NCI-H524 treated with DMSO at 0.1 percent for 48 hours (cell line): ENCODE measurements around the gene LIPA.
A peak's percentile ranks its signal among the peaks of the same experiment; 100 is the strongest.
"Not testable (repeated sequence)": the region's sequence is repeated elsewhere in the genome, so short reads cannot be mapped to it uniquely, and the experiment has no call there.

Experiments
- DNase-seq: peaks from one replicate; lab custom pipeline; 2025; lab: John Stamatoyannopoulos, UW

The LIPA gene

DNA sequence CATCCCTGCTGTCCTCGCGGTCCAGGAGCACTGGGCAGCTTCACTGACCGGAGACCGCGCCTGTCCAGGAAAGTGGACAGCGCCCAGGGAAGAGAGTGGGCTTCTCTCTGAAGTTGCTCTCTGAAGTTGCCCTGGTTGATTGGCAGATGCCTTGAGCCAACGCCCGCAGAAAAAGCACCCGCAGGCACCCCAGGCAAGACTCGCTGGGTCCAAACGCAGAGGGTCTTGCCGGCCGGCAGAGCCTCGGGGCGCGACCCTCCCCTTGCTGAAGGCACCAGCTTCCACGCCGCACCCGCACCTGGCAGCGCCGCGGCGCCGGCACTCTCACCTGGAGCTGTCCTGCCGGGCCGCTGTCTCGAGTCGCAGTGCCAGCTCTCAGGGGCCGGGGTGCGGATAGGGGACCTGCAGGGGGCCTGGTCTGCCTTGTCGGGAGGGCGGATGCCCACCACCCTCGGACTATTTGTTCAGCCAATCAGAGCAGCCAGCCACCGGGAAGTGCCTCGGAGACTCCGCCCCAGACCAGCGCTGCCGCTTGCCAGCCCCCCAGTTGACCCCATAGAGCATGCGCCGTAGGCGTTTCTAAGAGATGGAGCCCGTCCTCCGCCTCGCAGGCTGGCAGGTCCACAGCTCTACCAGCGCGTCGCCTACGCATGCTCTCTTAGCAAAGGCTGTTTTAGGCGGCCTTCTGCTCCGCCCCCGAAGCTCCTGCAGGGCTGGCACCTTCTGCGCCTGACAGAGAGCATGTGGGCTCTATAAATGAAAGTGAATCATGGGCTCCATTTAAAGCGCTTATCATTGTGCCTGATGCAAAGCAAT lies at the start of gene LIPA:
Gene LIPA, minus strand, starts transcription at position 367 of the 816 bp plus-strand sequence. CDS start 4,127 bp downstream, outside the sequence.
- peak; percentile 80 for DNase-seq

DNA sequence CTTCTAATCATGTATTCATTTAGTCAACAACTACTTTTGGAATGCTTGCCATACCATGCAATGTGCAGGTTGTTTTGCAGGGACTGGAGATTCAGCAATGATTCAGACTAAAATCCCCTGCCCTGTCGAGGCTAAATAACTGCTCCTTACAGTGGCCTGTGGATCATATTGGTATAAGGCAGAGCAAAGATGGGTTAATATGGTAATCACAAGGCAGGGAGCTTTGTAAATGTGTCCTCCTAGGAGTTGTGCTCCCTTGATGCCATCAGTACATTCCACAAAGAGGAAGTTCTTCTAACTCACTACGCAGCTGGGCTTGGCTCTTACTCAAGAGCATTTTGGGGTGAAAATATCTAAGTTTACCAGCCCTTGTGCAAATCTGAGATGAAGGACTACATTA lies 49.7 kb upstream of the LIPA start:
- no peak for DNase-seq

DNA sequence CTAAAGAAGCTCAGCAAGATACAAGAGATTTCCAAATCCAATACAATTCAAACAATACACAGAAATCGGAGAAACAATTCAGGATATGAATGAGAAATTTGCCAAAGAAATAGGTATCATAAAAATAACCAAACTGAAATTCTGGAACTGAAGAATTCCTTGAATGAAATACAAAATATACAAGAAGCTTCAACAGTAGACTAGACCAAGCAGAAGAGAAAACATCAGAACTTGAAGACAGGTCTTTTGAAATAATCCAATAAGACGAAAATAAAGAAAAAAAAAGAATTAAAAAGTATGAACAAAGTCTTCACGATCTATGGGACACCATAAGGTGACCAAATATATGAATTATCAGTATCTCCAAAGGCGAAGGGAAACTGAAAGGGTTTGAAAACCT lies 47.5 kb upstream of the LIPA start:
- no peak for DNase-seq

DNA sequence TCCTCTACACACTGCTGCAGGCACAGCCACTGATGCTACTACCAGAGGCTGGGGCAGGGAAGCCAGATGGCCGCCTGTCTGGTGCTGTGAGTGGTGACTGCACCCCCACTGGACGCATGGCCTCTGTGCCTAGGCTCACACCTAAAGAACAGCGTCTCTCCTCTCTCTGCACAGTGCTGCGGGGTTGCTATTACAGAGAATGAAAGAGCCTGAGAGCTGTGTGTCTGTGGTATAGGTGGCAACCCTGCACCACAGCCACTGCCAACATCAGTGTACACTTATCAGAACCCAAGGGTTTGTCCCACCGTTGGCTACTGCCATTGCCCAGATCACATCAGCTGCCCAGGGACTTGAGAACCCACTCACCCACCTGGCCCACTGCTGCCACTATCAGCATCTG lies 46.2 kb upstream of the LIPA start:
- DNase-seq: no peak

GRCh38 chr10:89297356-89297755 lies 45.8 kb upstream of the LIPA start:
- no peak for DNase-seq

- DNase-seq: no peak
Observed at GRCh38 chr10:89296220-89296648, 44.7 kb upstream of the LIPA start.

- no peak for DNase-seq
Observed at GRCh38 chr10:89295597-89295996, 44.0 kb upstream of the LIPA start.

DNA sequence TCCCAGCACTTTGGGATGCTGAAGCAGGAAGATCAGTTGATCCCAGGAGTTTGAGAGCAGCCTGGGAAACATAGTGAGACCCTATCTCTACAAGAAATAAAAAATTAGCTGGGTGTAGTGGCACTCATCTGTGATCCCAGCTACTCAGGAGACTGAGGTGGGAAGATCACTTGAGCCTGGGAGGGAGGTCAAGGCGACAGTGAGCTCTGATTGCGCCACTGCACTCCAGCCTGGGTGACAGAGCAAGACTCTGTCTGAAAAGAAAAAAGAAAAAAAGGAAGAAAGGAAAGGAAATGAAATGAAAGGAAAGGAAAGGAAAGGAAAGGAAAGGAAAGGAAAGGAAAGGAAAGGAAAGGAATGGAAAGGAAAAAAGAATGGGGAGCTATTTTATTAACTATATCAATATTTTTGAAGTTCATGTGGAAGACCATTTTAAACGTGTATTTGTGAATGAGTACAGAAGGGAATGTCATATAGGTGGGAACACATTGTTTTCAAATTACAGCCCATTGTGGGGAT lies 43.2 kb upstream of the LIPA start:
- DNase-seq: no peak

- DNase-seq: not testable (repeated sequence)
Observed at GRCh38 chr10:89285303-89285702, 33.7 kb upstream of the LIPA start.

DNA sequence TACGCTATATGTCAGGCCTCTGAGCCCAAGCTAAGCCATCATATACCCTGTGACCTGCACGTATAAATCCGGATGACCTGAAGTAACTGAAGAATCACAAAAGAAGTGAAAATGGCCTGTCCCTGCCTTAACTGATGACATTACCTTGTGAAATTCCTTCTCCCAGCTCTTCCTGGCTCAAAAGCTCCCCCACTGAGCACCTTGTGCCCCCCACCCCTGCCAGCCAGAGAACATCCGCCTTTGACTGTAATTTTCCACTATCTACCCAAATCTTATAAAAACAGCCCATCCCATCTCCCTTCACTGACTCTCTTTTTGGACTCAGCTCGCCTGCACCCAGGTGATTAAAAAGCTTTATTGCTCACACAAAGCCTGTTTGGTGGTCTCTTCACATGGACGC lies 33.1 kb upstream of the LIPA start:
- not testable (repeated sequence) for DNase-seq

DNA sequence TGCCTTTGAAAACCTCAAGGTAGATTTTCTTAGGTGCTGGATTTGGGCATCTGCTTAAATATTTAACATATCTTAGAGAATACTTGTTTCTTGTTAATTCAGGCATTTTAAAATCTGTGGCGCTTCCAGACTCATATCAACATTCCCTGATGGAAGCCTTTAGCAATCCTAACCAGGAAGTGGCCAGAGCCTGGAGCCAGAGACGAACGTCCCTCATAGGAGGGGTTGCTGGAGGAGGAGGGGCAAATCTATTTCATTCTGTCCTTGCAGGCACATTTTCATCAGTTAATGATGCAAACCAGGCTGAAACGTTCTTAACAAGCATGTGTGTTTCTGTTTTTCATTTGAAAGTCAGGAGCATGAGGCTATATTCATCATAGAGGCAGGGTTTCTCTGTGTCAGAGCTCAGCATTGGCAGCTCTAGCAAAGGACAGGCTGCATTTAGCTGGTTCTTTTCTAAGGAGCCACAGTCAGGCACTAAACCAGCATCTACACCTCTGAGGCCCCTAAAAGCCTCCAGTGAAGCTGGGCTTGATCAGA lies 32.4 kb upstream of the LIPA start:
- DNase-seq: no peak

GRCh38 chr10:89283025-89283935 lies 31.7 kb upstream of the LIPA start:
- no peak for DNase-seq

- DNase-seq: no peak
Observed at GRCh38 chr10:89281606-89282395, 30.2 kb upstream of the LIPA start.

- DNase-seq: no peak
Observed at GRCh38 chr10:89280508-89280907, 28.9 kb upstream of the LIPA start.

DNA sequence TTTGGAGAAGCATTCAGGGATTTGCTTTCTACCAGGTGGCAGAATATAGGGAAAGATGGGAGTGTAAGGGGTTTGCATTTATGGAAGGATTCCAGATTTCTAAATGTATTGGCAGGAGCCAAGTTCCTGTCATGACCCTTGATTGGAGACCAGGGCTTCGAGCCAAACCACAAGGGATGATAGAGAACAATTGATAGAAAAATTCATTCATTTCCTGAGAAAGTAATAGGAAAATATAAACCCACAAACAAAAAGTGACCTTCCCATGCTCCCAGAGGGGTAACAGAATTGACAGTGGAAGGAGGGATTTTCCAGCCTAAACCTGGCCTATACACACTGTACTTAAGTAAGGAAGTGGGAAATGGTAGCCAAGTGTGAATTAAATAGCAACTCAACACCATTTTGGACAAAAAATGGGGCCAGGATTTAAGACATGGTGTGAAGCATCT lies 27.9 kb upstream of the LIPA start:
- DNase-seq: no peak

- DNase-seq: no peak
Observed at GRCh38 chr10:89278900-89279392, 27.4 kb upstream of the LIPA start.

- DNase-seq: no peak
Observed at GRCh38 chr10:89278034-89278535, 26.5 kb upstream of the LIPA start.

- no peak for DNase-seq
Observed at GRCh38 chr10:89275383-89275782, 23.8 kb upstream of the LIPA start.

DNA sequence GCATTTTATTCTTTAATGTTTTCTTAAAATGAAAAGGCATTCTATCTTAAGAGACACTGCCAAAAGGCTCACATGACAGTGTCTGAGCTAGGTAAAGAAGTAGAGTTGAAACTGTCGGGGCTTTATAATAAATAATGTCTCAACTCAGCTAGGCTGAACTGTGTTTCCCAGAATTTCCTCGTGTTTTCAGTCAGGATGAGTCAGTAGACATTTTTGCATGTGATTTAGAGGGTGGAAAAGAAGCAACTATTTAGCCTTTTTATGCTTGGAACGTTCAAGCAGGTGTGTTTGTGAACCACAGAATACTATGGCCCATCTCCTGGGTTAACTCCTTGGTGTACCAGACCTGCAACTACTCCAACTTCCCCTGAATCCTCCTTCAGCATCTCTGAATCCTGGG lies 23.4 kb upstream of the LIPA start:
- DNase-seq: no peak

DNA sequence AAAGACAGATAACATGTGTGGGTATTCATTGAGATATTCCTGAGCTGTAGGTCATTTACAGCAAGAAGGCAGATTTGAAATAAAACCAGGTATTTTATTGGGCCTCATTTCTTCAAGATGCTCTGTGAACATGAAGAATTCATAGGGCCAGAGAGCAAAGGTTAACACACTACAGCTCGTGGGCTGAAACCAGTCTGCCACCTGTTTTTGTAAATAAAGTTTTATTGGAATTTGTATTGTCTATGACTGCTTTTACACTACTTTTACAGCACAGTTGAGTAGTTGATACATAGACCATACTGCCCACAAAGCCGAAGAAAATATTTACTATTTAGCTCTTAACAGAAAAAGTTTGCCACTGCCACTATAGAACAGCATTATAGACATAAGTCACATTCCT lies 22.1 kb upstream of the LIPA start:
- DNase-seq: no peak

DNA sequence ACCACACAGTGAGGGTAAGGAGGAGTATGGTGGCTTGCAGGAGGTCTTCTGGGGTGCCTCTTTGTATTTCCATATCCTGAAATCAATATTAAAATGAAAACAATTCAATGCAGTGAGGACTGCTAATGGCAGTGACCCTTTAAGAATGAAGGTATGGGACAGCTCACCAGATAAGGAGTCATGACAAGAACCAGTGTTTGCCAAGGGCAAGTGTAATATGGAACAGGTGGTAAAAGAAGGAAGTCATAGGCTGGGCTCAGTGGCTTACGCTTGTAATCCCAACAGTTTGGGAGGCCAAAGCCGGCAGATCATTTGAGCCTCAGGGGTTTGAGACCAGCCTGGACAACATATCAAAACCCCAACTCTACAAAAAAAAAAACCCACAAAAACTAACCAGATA lies 20.0 kb upstream of the LIPA start:
- no peak for DNase-seq
